HuH-7 (cell line): ENCODE data around the gene CRADD.

ENCODE experiments used
- DNase-seq: peaks from one replicate; pipeline ENCODE4 v3.0.0; 2011; ENCODE audit warnings: low spot score

Gene CRADD

GRCh38 chr12:93808169-93808899, 131.2 kb downstream of the CRADD start:
- no peak for DNase-seq

- no peak for DNase-seq
Measured at GRCh38 chr12:93812626-93813025, 135.5 kb downstream of the CRADD start.

- DNase-seq: no peak
Measured at GRCh38 chr12:93813186-93813585, 136.0 kb downstream of the CRADD start.

- DNase-seq: peak; percentile 30
Measured at GRCh38 chr12:93813972-93814821, 137.0 kb downstream of the CRADD start.

- DNase-seq: no peak
Measured at GRCh38 chr12:93818488-93819049, 141.4 kb downstream of the CRADD start.

- DNase-seq: no peak
Measured at GRCh38 chr12:93819050-93819491, 141.9 kb downstream of the CRADD start.

GRCh38 chr12:93823616-93824391, 146.6 kb downstream of the CRADD start:
- no peak for DNase-seq

- DNase-seq: no peak
Measured at GRCh38 chr12:93824514-93825500, 147.6 kb downstream of the CRADD start.

GRCh38 chr12:93825501-93825888, 148.3 kb downstream of the CRADD start:
- no peak for DNase-seq

GRCh38 chr12:93825931-93826555, 148.9 kb downstream of the CRADD start:
- DNase-seq: no peak

GRCh38 chr12:93827179-93827578, 150.0 kb downstream of the CRADD start:
- DNase-seq: no peak

GRCh38 chr12:93827669-93828068, 150.5 kb downstream of the CRADD start:
- DNase-seq: no peak

GRCh38 chr12:93829016-93829415, 151.8 kb downstream of the CRADD start:
- no peak for DNase-seq

- DNase-seq: no peak
Measured at GRCh38 chr12:93831374-93831773, 154.2 kb downstream of the CRADD start.

GRCh38 chr12:93832131-93832530, 155.0 kb downstream of the CRADD start:
- no peak for DNase-seq

GRCh38 chr12:93833946-93834345, 156.8 kb downstream of the CRADD start:
- no peak for DNase-seq

- DNase-seq: no peak
Measured at GRCh38 chr12:93836620-93837260, 159.6 kb downstream of the CRADD start.

- no peak for DNase-seq
Measured at GRCh38 chr12:93838193-93838592, 161.0 kb downstream of the CRADD start.

- peak; percentile 19 for DNase-seq
Measured at GRCh38 chr12:93839064-93839463, 161.9 kb downstream of the CRADD start.

GRCh38 chr12:93841671-93842070, 164.5 kb downstream of the CRADD start:
- no peak for DNase-seq
